Tibial nerve (tissue), 4 donors: ENCODE measurements around the gene FBXL14.

Experiments
- CTCF ChIP-seq, 5 experiments: fragments of 200-600 bp in 3 of 5; fragments of 450-650 bp in 2 of 5; sonication (generic) in 3 of 5; IDR thresholded peaks; one replicate each; pipeline ENCODE4 v1.5.1; 2016 to 2019; ENCODE audit warnings: antibody characterized with exemption in 5 of 5, mild to moderate bottlenecking in 3 of 5, moderate library complexity in 2 of 5
- EP300 ChIP-seq, 2 donors: sonication (generic); formaldehyde crosslinking; IDR thresholded peaks; one replicate each; pipeline ENCODE4 v1.6.1; 2017; ENCODE audit warnings: antibody characterized with exemption in 2 of 2, mild to moderate bottlenecking in 1 of 2
- POLR2A ChIP-seq, 2 donors: fragments of 450-650 bp; IDR thresholded peaks; one replicate each; pipeline ENCODE4 v1.6.1; 2017; ENCODE audit warnings: antibody characterized with exemption in 2 of 2, mild to moderate bottlenecking in 2 of 2, moderate library complexity in 2 of 2

DNA sequence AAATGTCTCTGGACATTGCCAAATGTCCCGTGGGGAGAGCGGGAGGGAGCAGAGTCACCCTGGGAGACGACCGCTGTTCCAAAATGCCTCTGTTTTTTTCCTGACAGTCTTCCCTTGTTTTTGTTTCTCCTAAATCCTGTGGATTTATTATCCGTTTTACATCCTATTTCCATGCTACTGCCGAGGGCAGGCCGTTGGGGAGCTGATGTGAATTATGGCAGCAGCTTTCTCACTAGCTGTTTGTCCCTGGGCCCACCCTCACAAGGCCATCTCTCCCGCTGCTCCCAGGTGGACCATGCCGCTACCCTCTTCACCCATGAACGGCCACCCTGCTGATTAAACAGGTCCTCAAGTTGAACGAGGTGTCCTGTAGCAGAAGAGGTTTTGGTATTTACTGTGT lies 55.2 kb downstream of the FBXL14 start:
- TF ChIP-seq CTCF (IDR thresholded peaks at IDR 0.05) (no peak), POLR2A (IDR thresholded peaks at IDR 0.05) (no peak), EP300 (IDR thresholded peaks at IDR 0.05) (no peak)
